Keratinocyte (primary cell): ENCODE results near the gene CNDP2. TPM values are rescaled to one million over a fixed set of nuclear protein-coding genes. Genes with fewer than 3 reads are reported as not detected.

Experiments
- DNase-seq: peaks from one replicate; pipeline ENCODE4 v3.0.0-alpha.2; 2011; ENCODE audit warnings: low read depth, missing footprints, low spot score
- FAIRE-seq: peaks from 2 replicates; lab custom pipeline; 2011; peaks lifted over from hg19 to GRCh38; lab: Jason Lieb, UNC
- H2AFZ ChIP-seq: 2 replicates; pipeline ENCODE4 v1.6.0; 2012; ENCODE audit warnings: low read length, control low read depth, inconsistent platforms; ENCODE audit not compliant: control insufficient read depth
- H3K27ac ChIP-seq: 2 replicates; pipeline ENCODE4 v1.5.1; 2011; ENCODE audit warnings: low read length; ENCODE audit not compliant: control insufficient read depth, insufficient read depth
- H3K27me3 ChIP-seq: 3 replicates; pipeline ENCODE4 v1.6.0; 2011; ENCODE audit warnings: low read length; ENCODE audit not compliant: control insufficient read depth, insufficient read depth; ENCODE audit errors: extremely low read depth
- H3K36me3 ChIP-seq, 2 experiments: 2 replicates in 1 of 2; 3 replicates in 1 of 2; pipeline ENCODE4 v1.5.1; 2011; ENCODE audit warnings: low read length in 2 of 2, mild to moderate bottlenecking in 1 of 2; ENCODE audit not compliant: control insufficient read depth in 2 of 2, insufficient read depth in 2 of 2; ENCODE audit errors: extremely low read depth in 1 of 2
- H3K4me1 ChIP-seq: 3 replicates; pipeline ENCODE4 v1.5.1; 2011; ENCODE audit warnings: low read length; ENCODE audit not compliant: control insufficient read depth, insufficient read depth; ENCODE audit errors: extremely low read depth
- H3K4me2 ChIP-seq: 3 replicates; pipeline ENCODE4 v1.6.0; 2011; ENCODE audit warnings: low read depth, low read length; ENCODE audit not compliant: control insufficient read depth, insufficient read depth; ENCODE audit errors: extremely low read depth
- H3K4me3 ChIP-seq, 3 experiments: fragments of 200-600 bp in 1 of 3; sonication (generic) in 1 of 3; 2 replicates in 2 of 3; 3 replicates in 1 of 3; pipeline ENCODE4 v1.5.1; 2011 to 2016; ENCODE audit warnings: low read length in 3 of 3, mild to moderate bottlenecking in 3 of 3, control low read depth in 2 of 3, inconsistent platforms in 1 of 3, low read depth in 1 of 3, mixed read lengths in 1 of 3, mixed run types in 1 of 3, moderate library complexity in 1 of 3; ENCODE audit not compliant: control insufficient read depth in 2 of 3, insufficient read depth in 2 of 3; ENCODE audit errors: extremely low read depth in 1 of 3
- H3K79me2 ChIP-seq: 2 replicates; pipeline ENCODE4 v1.6.0; 2012; ENCODE audit warnings: low read length; ENCODE audit not compliant: control insufficient read depth, insufficient read depth
- H3K9ac ChIP-seq: 3 replicates; pipeline ENCODE4 v1.6.0; 2011; ENCODE audit warnings: low read length; ENCODE audit not compliant: control insufficient read depth, insufficient read depth; ENCODE audit errors: extremely low read depth
- H3K9me1 ChIP-seq: 3 replicates; pipeline ENCODE4 v1.6.0; 2011; ENCODE audit warnings: low read length; ENCODE audit not compliant: control insufficient read depth, insufficient read depth; ENCODE audit errors: extremely low read depth
- H3K9me3 ChIP-seq: 2 replicates; pipeline ENCODE4 v1.5.1; 2012; ENCODE audit warnings: low read depth, low read length; ENCODE audit not compliant: control insufficient read depth
- H4K20me1 ChIP-seq: 3 replicates; pipeline ENCODE4 v1.6.0; 2011; ENCODE audit warnings: low read length; ENCODE audit not compliant: control insufficient read depth, insufficient read depth; ENCODE audit errors: extremely low read depth
- EZH2 ChIP-seq: IDR thresholded peaks from one replicate; pipeline ENCODE4 v1.6.1; 2012; ENCODE audit warnings: inconsistent platforms, mild to moderate bottlenecking, low read length, moderate library complexity
- dilution Hi-C: fragments of 300-500 bp; cut with MboI; formaldehyde crosslinking; loops from one replicate; pipeline ENCODE4 v1.7.0; 2020; ENCODE audit warnings: low sequenced_read_pairs; ENCODE audit not compliant: extremely low pct_ligation_motif_present
- polyA plus RNA-seq, 5 experiments: library from polyadenylated mRNA; depleted of rRNA in 3 of 5; stranded (reverse) in 3 of 5; stranded (forward) in 1 of 5; unstranded in 1 of 5; fragments of >200 nt; gene quantifications; 1 replicate in 1 of 5; 2 replicates in 3 of 5; 3 replicates in 1 of 5; pipeline versions ENCODE4 v1.2.1 to v1.2.3, GENCODE V29; 2011 to 2012; ENCODE audit warnings: missing spikeins in 2 of 5, low read depth in 1 of 5, low replicate concordance in 1 of 5
- TF ChIP-seq, protein P1 (sequence below), 3 experiments: IDR thresholded peaks in 1 of 3; conservative IDR thresholded peaks in 1 of 3; optimal IDR thresholded peaks in 1 of 3; 2 replicates in 2 of 3; 3 replicates in 1 of 3; pipeline versions ENCODE3 to v1.5.1; 2011; ENCODE audit warnings: low read length in 3 of 3, mild to moderate bottlenecking in 3 of 3, moderate library complexity in 2 of 3, control low read depth in 1 of 3, inconsistent platforms in 1 of 3; ENCODE audit not compliant: insufficient read depth in 2 of 3; ENCODE audit errors: extremely low read depth in 1 of 3

Gene CNDP2
- polyA plus RNA-seq, 1 donor (not counting 4 experiments of a cell fraction or from before 2014, with no cell fraction given) = 126 TPM

DNA sequence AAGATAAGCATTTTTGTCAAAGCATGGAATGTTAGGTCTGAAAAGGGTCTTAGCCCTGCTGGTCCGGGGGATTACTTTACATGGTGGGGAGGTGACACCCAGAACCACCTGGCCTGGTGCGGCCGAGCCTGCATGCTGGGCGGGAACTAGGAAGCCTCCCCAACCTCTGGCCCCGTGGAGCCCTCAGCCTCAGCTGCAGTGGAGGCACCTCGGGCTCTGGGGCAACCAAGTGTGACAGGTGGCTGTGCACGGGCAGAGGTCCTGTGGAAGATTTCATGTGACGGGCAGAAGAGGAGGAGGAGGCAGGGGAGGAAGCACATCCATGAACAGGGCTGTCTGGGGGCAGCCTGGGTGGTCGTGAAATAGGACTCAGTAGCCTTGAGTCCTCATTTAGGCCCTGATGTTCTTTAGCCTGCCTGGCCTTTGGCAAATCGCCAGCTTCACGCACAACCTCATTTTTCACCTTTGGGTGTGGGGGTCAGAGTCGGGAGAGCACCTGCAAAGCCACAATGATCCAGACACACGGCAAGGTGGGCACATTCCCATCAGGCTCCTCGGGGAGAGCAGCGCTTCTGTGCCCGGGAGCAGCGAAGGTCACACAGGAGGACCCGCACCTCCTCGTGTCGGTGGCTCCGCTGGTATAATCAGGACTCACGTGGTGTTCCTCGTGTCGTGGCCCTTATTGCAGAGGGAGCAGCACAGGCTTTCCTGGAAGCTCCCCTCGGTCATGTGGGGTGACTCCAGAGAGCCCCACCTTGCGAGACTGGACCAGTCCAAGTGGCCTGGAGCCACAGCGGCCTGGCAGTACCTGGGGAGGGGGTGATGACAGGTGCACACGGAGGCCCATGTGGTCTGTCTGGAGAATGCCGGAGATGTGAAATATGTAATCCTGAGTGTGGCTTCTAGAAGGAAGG, 13.9 kb downstream of the CNDP2 start:
- TF ChIP-seq, protein P1, sequence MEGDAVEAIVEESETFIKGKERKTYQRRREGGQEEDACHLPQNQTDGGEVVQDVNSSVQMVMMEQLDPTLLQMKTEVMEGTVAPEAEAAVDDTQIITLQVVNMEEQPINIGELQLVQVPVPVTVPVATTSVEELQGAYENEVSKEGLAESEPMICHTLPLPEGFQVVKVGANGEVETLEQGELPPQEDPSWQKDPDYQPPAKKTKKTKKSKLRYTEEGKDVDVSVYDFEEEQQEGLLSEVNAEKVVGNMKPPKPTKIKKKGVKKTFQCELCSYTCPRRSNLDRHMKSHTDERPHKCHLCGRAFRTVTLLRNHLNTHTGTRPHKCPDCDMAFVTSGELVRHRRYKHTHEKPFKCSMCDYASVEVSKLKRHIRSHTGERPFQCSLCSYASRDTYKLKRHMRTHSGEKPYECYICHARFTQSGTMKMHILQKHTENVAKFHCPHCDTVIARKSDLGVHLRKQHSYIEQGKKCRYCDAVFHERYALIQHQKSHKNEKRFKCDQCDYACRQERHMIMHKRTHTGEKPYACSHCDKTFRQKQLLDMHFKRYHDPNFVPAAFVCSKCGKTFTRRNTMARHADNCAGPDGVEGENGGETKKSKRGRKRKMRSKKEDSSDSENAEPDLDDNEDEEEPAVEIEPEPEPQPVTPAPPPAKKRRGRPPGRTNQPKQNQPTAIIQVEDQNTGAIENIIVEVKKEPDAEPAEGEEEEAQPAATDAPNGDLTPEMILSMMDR (optimal IDR thresholded peaks at IDR 0.05 in 1 of 3, IDR thresholded peaks at IDR 0.05 in 1 of 3, conservative IDR thresholded peaks at IDR 0.05 in 1 of 3; ENCODE audit: extremely low read depth in 1 of 3, insufficient read depth in 2 of 3, low read length in 3 of 3) = no peak
- no peak for TF ChIP-seq EZH2
- Histone ChIP-seq H3K79me2 (peaks cover 17% of the 10 kb centered on the region), H3K4me1 (no peaks in the 10 kb centered on the region), H3K9me1 (no peaks in the 10 kb centered on the region), H3K9ac (no peak overlapping the region), H3K4me3 (no peak overlapping the region), H3K27me3 (no peaks in the 10 kb centered on the region), H3K27ac (no peak overlapping the region), H2AFZ (no peak overlapping the region), H3K4me2 (no peak overlapping the region), H3K9me3 (no peaks in the 10 kb centered on the region), H3K36me3 (peaks cover 35 to 44% of the 10 kb centered on the region in 2 experiments), H4K20me1 (no peaks in the 10 kb centered on the region)
- no peak for DNase-seq
- FAIRE-seq = no peak
- dilution Hi-C loops = no loop called here

DNA sequence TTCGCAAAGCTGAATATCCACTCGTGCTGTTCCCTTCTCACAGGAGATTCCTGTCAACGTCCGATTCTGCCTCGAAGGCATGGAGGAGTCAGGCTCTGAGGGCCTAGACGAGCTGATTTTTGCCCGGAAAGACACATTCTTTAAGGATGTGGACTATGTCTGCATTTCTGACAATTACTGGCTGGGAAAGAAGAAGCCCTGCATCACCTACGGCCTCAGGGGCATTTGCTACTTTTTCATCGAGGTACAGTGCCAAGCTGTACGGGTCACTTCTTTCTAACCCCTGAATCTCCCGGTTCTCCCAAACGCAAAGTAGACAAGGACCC, 14.6 kb downstream of the CNDP2 start:
- DNase-seq = no peak
- Histone ChIP-seq H3K36me3 (peaks cover 39 to 44% of the 10 kb centered on the region in 2 experiments), H3K4me3 (no peak overlapping the region), H3K79me2 (peaks cover 14% of the 10 kb centered on the region), H3K4me2 (no peak overlapping the region), H3K27me3 (no peaks in the 10 kb centered on the region), H3K9me1 (no peaks in the 10 kb centered on the region), H3K9ac (no peak overlapping the region), H3K27ac (no peak overlapping the region), H4K20me1 (no peaks in the 10 kb centered on the region), H3K9me3 (no peaks in the 10 kb centered on the region), H3K4me1 (no peaks in the 10 kb centered on the region), H2AFZ (no peak overlapping the region)
- no peak for FAIRE-seq
- TF ChIP-seq, protein P1 (optimal IDR thresholded peaks at IDR 0.05 in 1 of 3, IDR thresholded peaks at IDR 0.05 in 1 of 3, conservative IDR thresholded peaks at IDR 0.05 in 1 of 3; ENCODE audit: extremely low read depth in 1 of 3, insufficient read depth in 2 of 3, low read length in 3 of 3) = no peak
- no peak for TF ChIP-seq EZH2
- dilution Hi-C loops = no loop called here
